ENCODE results near the gene SLC16A3.

The SLC16A3 gene

DNA sequence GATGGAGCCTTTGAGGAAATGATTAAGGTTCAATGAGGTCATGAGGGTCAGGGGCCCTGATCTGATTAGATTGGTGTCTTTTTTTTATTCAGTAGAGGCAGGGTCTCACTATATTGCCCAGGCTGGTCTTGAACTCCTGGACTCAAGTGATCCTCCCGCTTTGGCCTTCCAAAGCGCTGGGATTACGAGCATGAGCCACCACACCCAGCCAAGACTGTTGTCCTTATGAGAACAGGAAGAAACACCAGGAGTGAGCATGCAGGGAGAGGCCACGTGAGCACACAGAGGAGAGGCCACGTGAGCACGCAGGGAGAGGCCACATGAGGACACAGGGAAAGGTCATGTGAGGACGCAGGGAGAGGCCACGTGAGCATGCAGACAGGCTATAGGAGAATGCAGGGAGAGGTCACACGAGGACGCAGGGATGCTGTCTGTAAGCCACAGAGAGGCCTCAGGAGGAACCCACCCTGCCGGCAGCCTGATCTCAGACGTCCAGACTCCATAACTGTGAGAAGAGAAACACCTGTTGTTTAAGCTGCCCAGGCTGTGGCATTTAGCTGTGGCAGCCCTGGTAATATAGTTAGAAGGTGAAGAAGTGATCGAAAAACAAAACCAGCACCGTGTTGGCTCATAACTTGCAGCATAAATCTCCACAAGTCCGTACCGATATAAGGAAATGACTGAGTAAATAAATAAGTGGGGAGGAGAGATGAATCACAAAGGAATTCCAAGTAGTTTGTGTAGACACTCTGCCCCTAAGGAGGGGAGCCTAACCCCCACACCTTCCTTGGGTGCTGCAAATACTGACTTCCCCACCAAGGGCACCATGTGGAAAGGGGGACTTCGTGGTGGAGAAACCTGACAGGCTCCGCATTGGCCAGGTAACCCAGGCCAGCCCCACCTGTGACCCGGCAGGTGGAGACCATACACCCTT, 59.3 kb downstream of the SLC16A3 start:
- DNase-seq, result no peak

Data from activated T-cell treated with anti-CD3 and anti-CD28 coated beads, Interleukin-2, amount 50 U/mL, for 1 hour (primary cell).